GM18868 (cell line): Measurements from ENCODE around the gene DHX35.
A peak's percentile ranks its signal among the peaks of the same experiment; 100 is the strongest.
"Not testable (repeated sequence)": the region's sequence is repeated elsewhere in the genome, so short reads cannot be mapped to it uniquely, and the experiment has no call there.

ENCODE experiments used
- ATAC-seq: cut with Tn5 transposase; IDR thresholded peaks from one replicate; pipeline ENCODE4 v1.9.1; 2021; ENCODE audit warnings: mild to moderate bottlenecking, moderate library complexity; ENCODE audit not compliant: unreplicated experiment

DHX35 gene

DNA sequence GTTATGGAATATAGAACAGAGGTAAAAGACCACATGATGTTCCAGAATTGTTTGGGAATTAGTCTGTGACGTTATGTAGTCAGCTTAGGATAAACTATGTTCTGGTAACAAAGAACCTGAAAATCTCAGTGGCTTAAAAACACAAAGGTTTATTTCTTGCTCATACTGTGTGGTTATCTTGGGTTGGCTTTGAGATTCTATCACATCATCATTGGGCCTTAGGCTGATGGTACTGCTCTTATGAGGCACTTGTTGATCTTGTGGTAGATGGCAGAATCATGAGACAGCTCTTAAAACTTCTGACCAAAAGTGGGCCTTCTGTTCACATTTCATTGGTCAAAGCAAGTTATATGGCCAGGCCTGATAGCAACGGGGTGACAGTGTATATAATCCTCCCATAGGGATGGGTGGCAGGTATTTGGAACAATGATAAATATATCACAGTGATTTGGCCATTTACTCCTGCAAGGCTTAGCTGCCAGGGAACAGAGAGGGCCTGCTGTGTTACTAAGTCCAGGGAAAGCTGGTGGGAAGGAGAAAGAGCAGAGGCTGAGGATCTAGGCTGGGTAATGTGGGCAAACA is 13.5 kb downstream of the DHX35 start:
- ATAC-seq = no peak

DNA sequence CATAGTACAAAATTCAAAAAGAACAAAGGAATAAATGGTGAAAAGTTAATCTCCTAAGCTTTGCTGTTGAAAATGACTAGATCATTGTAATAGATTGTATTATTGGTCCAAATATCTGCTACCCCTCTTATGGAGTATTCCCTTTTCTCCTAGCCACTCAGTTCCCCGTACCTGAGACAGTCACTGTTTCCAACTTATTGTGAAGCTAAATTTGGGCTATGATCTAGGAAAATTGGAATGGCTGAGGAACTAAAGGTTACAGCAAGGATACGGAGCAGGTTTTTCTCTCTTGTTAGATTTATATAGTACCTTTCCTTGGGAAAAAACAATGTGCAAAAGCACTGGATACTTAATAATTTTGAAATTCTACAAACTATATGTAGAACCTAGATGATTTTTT is 17.3 kb downstream of the DHX35 start:
- no peak for ATAC-seq

GRCh38 chr20:38979842-38980241 is 17.7 kb downstream of the DHX35 start:
- ATAC-seq = no peak

DNA sequence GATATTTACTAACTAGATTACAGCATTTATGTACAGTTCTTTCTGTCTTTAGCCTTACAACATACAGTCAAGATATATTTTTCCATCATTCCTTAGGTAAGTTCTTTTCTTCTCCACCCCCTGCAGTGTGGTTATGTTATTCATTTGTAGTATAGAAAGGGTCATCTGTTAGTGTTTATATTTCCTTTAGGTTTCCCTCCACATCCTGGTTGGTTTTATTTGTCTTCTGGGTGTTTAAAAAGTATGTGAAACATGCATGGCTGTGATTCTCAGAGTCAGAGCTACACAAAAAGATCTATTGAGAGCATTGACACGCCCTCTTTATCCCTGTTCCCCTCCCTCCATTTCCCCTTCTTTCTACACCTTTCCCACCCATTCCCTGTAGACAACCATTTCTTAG is 20.1 kb downstream of the DHX35 start:
- no peak for ATAC-seq

- no peak for ATAC-seq
These were observed 22.9 kb downstream of the DHX35 start for GRCh38 chr20:38985060-38985459.

DNA sequence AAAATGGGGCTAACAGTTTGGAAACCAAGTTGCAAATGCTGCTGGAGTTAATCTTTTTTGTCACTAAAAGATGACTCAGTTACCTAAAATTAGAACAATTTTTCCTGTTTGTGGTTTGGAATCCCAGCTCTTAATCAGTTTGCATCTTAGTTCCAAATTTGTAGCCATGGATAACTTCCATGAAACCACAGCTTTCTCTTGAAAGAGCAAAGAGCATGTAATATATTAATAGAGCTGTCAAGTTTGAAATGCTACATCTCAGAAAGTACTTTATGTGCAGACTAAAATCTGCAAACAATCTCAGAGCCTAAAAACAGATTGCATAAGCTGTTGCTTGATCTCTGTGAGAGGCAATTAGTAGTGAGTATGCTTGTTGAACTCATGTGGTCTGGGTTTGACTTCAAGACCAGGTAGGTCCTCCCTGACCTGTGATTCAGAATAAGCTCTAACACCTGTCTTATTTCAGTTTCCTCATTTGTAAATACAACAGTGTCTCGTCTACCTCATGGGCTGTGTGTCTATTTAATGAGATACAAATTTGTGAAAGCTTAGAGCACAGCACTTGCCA is 23.5 kb downstream of the DHX35 start:
- peak; percentile 50 for ATAC-seq

DNA sequence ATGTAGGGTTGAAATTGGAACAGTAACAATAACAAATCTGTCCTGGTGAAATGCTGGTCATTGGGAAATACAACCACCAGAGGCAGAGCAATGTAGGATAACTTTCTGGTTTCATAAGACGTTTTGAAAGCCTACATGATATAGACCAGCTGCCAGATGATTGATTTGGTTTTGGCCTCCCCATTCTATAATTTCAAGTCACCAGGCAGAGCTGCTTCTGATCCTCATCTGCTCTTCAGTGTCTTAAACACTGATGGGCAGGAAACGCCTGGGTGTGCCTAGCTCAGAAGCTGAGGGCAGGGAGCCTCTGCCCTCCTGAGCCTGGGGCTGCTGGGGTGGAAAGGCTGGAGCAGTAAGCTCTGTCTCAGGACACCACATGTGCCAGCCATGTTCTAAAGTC is 24.5 kb downstream of the DHX35 start:
- ATAC-seq = no peak

GRCh38 chr20:38987777-38988176 is 25.6 kb downstream of the DHX35 start:
- ATAC-seq = peak; percentile 75

DNA sequence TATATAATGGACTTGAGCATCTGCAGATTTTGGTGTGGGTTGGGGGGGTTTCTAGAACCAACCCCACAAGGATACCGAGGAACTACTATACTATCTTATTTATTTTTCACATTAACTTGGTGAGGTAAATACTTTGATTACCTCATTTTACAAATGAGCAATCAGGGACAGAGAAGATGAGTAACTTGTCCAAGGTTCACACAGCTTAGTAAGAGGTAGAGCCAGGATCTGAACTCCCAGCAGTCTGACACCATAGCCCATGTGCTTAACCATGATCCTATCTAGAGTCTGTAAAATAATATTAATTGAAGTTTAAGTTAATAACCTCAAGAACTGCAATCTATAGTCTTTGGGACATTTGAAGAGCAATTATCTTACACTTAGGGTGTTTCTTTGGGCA is 28.6 kb downstream of the DHX35 start:
- ATAC-seq = no peak

- no peak for ATAC-seq
These were observed 29.9 kb downstream of the DHX35 start for GRCh38 chr20:38991814-38992704.

DNA sequence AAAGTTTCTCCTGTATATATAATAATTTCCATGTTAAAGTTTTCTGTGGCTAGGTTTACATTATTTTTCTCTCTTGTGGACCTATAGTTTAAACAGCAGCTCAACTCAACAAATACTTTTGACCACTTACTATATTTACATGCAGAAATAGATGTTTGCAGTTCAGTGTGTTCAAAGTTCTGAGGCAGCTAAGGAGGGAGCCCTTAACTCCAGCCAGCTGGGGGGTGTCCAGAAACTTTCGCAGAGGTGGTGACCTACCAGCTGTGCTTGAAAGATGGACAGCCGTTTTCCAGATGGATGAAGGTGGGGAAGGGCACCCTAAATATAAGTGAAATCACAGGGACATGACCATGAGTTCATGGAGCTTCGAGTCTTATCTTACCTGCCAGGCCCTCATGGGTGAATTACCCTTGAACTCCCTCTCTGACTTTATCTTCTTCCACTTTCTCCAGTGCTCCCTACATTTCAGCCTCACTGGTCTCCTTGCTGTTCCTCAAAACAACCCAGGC is 33.4 kb downstream of the DHX35 start:
- ATAC-seq = no peak

DNA sequence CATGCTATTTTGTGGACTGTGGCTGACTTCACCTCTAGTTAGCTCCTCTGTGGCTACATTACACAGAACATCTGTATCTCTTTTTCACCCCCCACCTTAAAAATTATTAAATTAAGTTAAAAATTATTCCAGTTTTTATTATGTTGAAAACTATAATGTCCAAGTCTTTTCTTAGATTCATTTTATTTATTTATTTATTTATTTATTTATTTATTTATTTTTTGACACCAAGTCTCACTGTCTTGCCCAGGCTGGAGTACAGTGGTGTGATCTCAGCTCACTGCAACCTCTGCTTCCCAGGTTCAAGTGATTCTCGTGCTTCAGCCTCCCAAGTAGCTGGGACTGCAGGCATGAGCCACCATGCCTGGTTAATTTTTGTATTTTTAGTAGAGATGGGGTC is 34.7 kb downstream of the DHX35 start:
- not testable (repeated sequence) for ATAC-seq

GRCh38 chr20:38997622-38998021 is 35.5 kb downstream of the DHX35 start:
- ATAC-seq = peak; percentile 94

DNA sequence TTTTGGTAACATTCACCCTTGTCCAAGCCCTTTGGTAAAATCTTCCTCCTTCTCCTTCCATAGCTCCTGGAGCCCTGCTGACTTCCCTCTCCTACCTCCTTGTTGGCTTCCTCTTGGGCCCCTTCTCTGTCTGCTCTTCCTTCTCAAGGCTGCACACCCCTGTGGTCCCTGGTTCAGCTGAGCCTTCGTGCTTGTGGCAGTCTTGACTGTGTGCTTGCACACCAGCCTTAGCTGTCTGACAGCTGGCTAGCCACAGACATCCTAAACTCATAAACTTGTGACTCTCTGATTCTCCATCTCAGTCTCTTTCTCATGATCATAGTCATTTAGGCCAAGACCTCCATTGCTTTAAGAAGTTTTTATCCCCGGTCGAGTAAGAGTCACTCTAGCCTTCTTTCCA is 37.1 kb downstream of the DHX35 start:
- no peak for ATAC-seq

DNA sequence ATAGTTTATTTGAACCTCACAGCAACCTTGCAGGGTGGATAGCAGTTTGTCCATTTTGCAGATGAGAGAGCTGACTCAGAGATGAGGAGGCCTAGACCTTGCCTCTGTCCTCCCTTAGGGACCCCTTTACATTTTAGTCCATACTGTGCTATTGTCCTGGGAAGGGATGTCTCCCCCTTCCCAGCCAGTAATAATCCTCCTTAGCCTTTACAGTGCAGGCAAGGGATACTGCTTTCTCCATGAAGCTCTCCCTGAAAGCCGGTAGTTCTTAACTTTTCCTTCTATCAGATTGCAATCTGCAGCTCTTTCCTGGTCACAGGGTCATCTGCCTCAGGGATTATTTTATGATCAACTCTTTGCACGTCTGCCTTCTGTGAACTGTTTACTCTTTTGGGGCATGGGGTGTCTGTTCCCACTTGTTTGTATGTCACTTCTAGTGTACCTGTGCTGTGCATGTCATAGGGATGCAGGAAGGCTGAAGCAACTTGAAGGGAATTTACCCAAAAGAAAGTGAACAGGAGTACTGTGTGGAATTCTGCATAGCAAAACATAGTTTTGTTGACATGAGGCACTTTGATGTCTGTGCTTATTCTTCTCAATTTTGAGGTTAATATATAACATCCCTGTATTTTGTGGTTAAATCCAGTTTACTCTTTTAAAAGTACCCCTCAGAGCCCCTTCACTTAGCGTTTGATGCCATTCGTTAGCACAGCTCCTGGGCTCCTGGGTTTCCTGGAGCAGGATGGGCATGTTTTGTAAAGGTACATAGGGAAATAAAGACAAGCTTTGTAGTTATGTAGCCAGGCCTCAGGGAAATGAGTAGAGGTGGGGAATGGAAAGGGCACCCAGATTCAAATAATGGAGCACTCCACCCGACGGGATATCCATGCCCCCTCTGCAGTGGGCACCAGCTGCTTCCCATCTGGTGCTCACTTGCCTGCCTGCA is 38.1 kb downstream of the DHX35 start:
- ATAC-seq = no peak

- no peak for ATAC-seq
These were observed 42.4 kb downstream of the DHX35 start for GRCh38 chr20:39004508-39004907.

DNA sequence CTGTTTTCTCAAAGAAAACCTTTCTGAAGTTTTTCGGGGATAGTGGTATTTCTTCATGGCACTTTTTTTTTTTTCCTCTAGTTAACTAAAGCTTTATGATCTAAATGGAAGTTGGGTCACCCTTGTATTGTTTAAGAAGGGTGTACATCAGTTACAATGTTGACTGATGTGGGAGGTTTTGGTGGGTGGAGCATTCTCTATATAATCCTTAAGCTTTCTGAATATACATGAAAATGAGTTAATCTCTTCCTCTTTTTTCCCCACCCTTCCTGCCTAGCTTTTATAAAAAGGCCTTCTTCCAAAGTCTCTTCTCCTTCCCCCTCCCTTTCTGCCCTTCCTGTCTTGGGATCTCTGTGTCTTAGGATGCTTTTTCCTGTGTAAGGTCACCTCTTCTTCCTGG is 47.2 kb downstream of the DHX35 start:
- no peak for ATAC-seq

DNA sequence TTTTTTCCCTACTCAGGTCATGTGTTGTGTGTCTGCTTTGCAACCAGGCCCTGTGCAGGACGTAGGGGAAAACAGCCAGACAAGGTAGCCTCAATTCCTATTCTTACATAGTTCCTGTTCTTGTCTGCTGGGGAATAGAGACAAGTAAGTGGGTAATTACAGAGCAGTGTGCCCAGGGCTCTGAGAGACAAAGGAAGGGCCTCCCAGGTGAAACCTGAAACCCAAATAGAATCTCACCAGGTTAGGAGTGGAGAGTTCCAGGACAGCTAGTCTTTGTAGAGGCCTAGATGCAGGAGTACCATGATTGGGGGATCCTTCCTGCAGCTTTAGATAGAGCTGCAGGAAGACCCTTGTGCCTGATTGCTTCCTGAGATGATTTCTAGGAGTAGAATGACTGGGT is 48.4 kb downstream of the DHX35 start:
- no peak for ATAC-seq

DNA sequence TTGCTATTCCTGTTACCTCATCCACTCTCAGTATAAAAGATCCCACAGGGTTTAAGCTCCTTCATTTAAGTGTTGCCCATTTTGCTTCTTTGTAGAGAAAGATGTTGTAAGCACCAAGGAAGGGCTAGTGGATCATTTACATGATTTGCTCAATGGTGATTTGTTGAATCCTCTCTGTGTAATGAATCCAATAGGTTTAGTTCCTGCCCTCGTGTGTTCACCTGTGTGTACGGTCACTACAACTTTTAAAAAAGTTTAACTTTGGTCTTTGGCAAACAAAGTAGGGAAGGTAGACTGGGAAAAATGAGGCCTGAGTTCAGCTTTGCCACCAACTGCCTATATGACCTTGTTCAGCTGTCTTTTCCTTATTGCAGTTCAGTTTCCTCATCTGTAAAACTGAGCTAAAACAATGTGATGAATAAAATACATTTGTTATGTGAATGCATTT is 51.5 kb downstream of the DHX35 start:
- no peak for ATAC-seq

DNA sequence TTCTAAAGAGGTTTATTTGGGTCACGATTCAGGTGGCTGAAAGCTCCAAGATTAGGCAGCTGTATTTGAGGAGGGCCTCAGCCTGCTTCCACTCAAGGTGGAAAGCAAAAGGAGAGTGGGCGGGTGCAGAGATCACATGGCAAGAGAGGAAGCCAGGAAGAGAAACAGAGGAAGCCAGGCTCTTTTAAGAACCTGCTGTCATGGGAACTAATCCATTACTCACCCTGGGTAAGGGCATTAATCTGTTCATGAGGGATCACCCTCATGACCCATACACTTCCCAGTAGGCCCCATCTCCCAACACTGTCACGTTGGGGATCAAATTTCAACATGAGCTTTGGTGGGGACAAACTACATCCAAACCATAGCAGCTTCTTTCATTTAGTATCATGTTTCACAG is 53.9 kb downstream of the DHX35 start:
- no peak for ATAC-seq

- ATAC-seq = no peak
These were observed 54.4 kb downstream of the DHX35 start for GRCh38 chr20:39016506-39016905.
